Gastroesophageal sphincter (tissue), 3 donors: ENCODE data around the gene KL.

Experiments used
- CTCF ChIP-seq, 4 experiments: fragments of 200-600 bp in 2 of 4; fragments of 450-650 bp in 2 of 4; sonication (generic) in 1 of 4; IDR thresholded peaks; one replicate each; pipeline ENCODE4 v1.5.1; 2017 to 2019; ENCODE audit warnings: antibody characterized with exemption in 4 of 4, mild to moderate bottlenecking in 2 of 4, moderate library complexity in 2 of 4
- EP300 ChIP-seq: sonication (generic); formaldehyde crosslinking; IDR thresholded peaks from one replicate; pipeline ENCODE4 v1.6.1; 2017; ENCODE audit warnings: antibody characterized with exemption, mild to moderate bottlenecking
- POLR2A ChIP-seq, 2 donors: fragments of 450-650 bp; IDR thresholded peaks; one replicate each; pipeline ENCODE4 v1.6.1; 2017; ENCODE audit warnings: antibody characterized with exemption in 2 of 2, mild to moderate bottlenecking in 2 of 2, moderate library complexity in 1 of 2
- POLR2AphosphoS5 ChIP-seq: sonication (generic); formaldehyde crosslinking; IDR thresholded peaks from one replicate; pipeline ENCODE4 v1.6.1; 2017; ENCODE audit warnings: antibody characterized with exemption

- TF ChIP-seq CTCF (IDR thresholded peaks at IDR 0.05) (no peak), POLR2AphosphoS5 (no peak), POLR2A (IDR thresholded peaks at IDR 0.05) (no peak), EP300 (no peak)
These were observed 84.7 kb downstream of the KL start for GRCh38 chr13:33100886-33101285.
